OCI-LY3 (cell line): Measurements from ENCODE around the gene UPF1.
A peak's percentile ranks its signal among the peaks of the same experiment; 100 is the strongest.

Source experiments
- H2AFZ ChIP-seq: fragments of 200-600, 300-600 bp; shearing (Covaris generic); 2 replicates; pipeline ENCODE4 v1.6.0; 2014; ENCODE audit warnings: antibody characterized with exemption, low read depth, low read length
- H3K27ac ChIP-seq: fragments of 200-600, 300-600 bp; sonication (generic); 2 replicates; pipeline ENCODE4 v1.5.1; 2014; ENCODE audit warnings: mild to moderate bottlenecking, low read length, moderate library complexity, mixed read lengths
- H3K27me3 ChIP-seq: fragments of 200-600, 300-600 bp; sonication (generic); 2 replicates; pipeline ENCODE4 v1.6.1; 2014; ENCODE audit warnings: low read depth, low read length, mixed read lengths
- H3K36me3 ChIP-seq: fragments of 200-600, 300-600 bp; sonication (generic); replicated peaks from 2 replicates; pipeline ENCODE3; 2014; ENCODE audit warnings: low read depth, low read length, mixed read lengths
- H3K4me1 ChIP-seq: fragments of 300-600, 200-600 bp; sonication (generic); 2 replicates; pipeline ENCODE4 v1.6.1; 2014; ENCODE audit warnings: low read length, mixed read lengths
- H3K4me2 ChIP-seq: fragments of 200-600, 300-600 bp; sonication (generic); 2 replicates; pipeline ENCODE4 v1.6.1; 2014; ENCODE audit warnings: low read length, mixed read lengths
- H3K4me3 ChIP-seq: fragments of 300-600, 200-600 bp; sonication (generic); 2 replicates; pipeline ENCODE4 v1.5.1; 2014; ENCODE audit warnings: antibody characterized with exemption, mild to moderate bottlenecking, low read length, moderate library complexity
- H3K79me2 ChIP-seq: fragments of 300-600, 200-600 bp; shearing (Covaris generic); 2 replicates; pipeline ENCODE4 v1.6.1; 2014; ENCODE audit warnings: mild to moderate bottlenecking, low read length, mixed read lengths
- H3K9ac ChIP-seq: fragments of 300-600, 200-600 bp; shearing (Covaris generic); 2 replicates; pipeline ENCODE4 v1.6.0; 2014; ENCODE audit warnings: mild to moderate bottlenecking, low read length, moderate library complexity
- H3K9me3 ChIP-seq: fragments of 200-600, 300-600 bp; shearing (Covaris generic); 2 replicates; pipeline ENCODE4 v1.6.1; 2014; ENCODE audit warnings: low read length, mixed read lengths; ENCODE audit not compliant: insufficient read depth
- H4K20me1 ChIP-seq: fragments of 200-600, 300-600 bp; sonication (generic); 2 replicates; pipeline ENCODE4 v1.6.1; 2016; ENCODE audit warnings: low read length, mixed read lengths; ENCODE audit not compliant: insufficient read depth
- CTCF ChIP-seq: fragments of 200-600, 300-600 bp; sonication (generic); IDR thresholded peaks from 2 replicates; pipeline ENCODE4 v1.5.1; 2014; ENCODE audit warnings: antibody characterized with exemption, low read length, low read depth
- EZH2phosphoT487 ChIP-seq: fragments of 200-600 bp; shearing (Covaris generic); IDR thresholded peaks from 2 replicates; pipeline ENCODE4 v1.6.1; 2018; ENCODE audit warnings: antibody characterized with exemption, mixed run types, low read depth

UPF1 gene

GRCh38 chr19:18846862-18847548 lies 15.2 kb downstream of the UPF1 start:
- Histone ChIP-seq H3K27ac (no peak overlapping the region), H3K4me2 (no peak overlapping the region), H3K4me3 (no peak overlapping the region), H3K9me3 (no peaks in the 10 kb centered on the region), H3K36me3 (peaks cover 55% of the 10 kb centered on the region), H3K79me2 (peaks cover 100% of the 10 kb centered on the region), H3K4me1 (peaks cover 32% of the 10 kb centered on the region), H3K9ac (no peak overlapping the region), H4K20me1 (peaks cover 98% of the 10 kb centered on the region), H2AFZ (no peak overlapping the region), H3K27me3 (no peaks in the 10 kb centered on the region)
- TF ChIP-seq EZH2phosphoT487 = no peak
- peak; percentile 94 for TF ChIP-seq CTCF

GRCh38 chr19:18847549-18848463 lies 16.0 kb downstream of the UPF1 start:
- Histone ChIP-seq H2AFZ (no peak overlapping the region), H3K79me2 (peaks cover 93% of the 10 kb centered on the region), H3K27ac (no peak overlapping the region; the same call in 1 of the 2 replicates), H3K9ac (no peak overlapping the region), H3K4me2 (peak overlapping the region; percentile 62), H3K9me3 (no peaks in the 10 kb centered on the region), H3K4me1 (peaks cover 32% of the 10 kb centered on the region), H3K36me3 (peaks cover 61% of the 10 kb centered on the region), H3K27me3 (no peaks in the 10 kb centered on the region), H3K4me3 (no peak overlapping the region), H4K20me1 (peaks cover 90% of the 10 kb centered on the region)
- no peak for TF ChIP-seq CTCF
- no peak for TF ChIP-seq EZH2phosphoT487

GRCh38 chr19:18848878-18849661 lies 17.3 kb downstream of the UPF1 start:
- H3K4me1 ChIP-seq = peaks cover 29% of the 10 kb centered on the region
- no peaks in the 10 kb centered on the region for H3K9me3 ChIP-seq
- no peak for TF ChIP-seq EZH2phosphoT487
- no peak for TF ChIP-seq CTCF
- H3K36me3 ChIP-seq = peaks cover 73% of the 10 kb centered on the region
- peak overlapping the region; percentile 46 for H3K27ac ChIP-seq
- peak overlapping the region; percentile 62 for H3K4me2 ChIP-seq
- H2AFZ ChIP-seq = no peak overlapping the region
- peak overlapping the region; percentile 23; the same call in 1 of the 2 replicates for H3K9ac ChIP-seq
- H3K27me3 ChIP-seq = no peaks in the 10 kb centered on the region
- peaks cover 84% of the 10 kb centered on the region for H4K20me1 ChIP-seq
- H3K79me2 ChIP-seq = peaks cover 80% of the 10 kb centered on the region
- peak overlapping the region; percentile 20 for H3K4me3 ChIP-seq
